Subcutaneous adipose tissue (tissue), 4 donors: ENCODE measurements around the gene RASGRP3. TPM values are rescaled to one million over a fixed set of nuclear protein-coding genes. Genes with fewer than 3 reads are reported as not detected.

ENCODE experiments used
- total RNA-seq, 4 donors: library from RNA; depleted of rRNA; stranded (reverse); fragments of >200 nt; gene quantifications; one replicate each; pipeline ENCODE4 v1.1.0, GENCODE V29; 2016
- TF ChIP-seq, protein P1 (sequence below): fragments of 450-650 bp; IDR thresholded peaks from one replicate; pipeline ENCODE4 v1.5.1; 2016; ENCODE audit warnings: low read depth, mild to moderate bottlenecking, control low read depth, antibody characterized with exemption, moderate library complexity

Gene RASGRP3
- total RNA-seq, 4 donors from 2014 or later: 9.5 to 63.9 (median 33.2) TPM

DNA sequence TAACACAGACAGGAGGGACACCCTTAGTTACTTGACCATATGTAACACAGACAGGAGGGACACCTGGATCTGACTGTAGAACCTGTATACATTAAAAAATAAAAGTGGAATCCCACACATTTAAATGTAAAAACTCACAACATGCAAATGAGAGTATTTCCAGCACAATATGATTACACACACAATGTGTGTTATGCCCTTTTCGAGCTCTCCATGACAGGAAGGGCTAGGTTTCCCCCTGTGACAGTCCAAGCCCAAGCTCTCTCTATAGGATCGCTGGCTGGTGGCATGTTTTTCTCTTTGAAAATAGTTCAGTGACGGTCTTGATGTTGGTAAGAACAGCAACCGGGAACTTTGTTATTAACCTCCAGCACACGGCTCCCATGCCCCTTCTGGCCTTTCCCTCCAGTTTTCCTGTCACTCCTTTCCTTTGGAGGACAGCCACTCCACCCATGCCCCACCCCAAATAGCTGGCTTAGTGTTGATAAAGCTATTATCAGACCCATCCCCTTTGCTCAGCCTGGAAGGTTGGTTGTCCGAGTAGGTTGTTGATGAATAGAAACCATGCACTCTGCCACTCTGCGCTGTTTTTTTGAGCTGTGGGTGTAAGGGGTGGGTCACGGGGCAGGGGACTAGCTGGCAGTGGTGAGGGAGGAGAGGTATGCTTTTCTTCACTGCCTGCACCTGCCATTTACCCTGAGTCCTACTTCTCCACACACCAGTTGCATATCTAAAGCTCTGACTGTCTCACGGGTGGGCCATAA lies 2.7 kb downstream of the RASGRP3 start:
- TF ChIP-seq, protein P1, sequence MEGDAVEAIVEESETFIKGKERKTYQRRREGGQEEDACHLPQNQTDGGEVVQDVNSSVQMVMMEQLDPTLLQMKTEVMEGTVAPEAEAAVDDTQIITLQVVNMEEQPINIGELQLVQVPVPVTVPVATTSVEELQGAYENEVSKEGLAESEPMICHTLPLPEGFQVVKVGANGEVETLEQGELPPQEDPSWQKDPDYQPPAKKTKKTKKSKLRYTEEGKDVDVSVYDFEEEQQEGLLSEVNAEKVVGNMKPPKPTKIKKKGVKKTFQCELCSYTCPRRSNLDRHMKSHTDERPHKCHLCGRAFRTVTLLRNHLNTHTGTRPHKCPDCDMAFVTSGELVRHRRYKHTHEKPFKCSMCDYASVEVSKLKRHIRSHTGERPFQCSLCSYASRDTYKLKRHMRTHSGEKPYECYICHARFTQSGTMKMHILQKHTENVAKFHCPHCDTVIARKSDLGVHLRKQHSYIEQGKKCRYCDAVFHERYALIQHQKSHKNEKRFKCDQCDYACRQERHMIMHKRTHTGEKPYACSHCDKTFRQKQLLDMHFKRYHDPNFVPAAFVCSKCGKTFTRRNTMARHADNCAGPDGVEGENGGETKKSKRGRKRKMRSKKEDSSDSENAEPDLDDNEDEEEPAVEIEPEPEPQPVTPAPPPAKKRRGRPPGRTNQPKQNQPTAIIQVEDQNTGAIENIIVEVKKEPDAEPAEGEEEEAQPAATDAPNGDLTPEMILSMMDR: no peak

DNA sequence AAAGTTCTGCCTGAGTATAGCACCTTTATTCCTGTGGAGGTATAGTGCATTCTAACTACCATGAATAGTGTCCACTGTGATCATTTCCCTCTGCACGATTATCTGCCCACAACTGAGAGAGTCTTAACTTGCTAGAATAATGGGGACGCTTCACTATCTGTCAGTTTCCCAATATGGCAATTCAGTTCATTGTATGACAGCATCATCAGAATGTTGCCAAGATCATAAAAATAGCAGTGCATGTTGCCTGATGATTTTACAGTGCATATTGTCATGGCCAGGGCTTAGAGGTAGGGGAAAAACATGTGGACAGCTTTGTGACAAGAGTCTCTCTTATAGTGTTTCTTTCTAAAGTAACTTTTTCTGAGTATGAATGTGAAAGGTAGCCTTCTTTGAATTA lies 6.1 kb downstream of the RASGRP3 start:
- TF ChIP-seq, protein P1: no peak

DNA sequence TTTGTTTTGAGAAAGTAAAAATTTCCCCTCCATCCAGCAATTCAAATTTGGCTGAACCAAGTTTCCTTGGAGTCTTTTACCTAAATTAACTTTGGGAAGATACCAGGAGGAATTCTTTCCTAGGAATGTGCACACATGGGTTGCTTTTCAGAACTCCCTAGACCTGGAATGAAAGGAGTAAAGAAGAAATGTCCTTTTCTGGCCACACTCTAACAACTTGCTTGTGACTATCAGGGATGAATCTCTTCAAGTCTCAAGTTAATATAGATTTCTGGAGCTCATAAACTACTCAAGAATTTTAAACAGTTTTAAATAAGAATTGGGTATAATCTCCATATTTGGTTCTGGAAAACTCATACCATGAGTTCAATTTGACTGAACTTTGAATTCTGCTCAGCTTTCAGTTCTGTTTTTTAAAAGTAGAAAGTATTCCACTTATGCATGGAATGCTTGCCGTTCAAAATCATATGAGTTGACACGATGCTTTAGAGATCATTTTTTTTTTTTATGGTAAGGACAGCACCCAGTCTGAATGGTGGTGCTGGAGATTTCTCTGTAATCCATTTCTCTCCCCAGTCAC lies 7.7 kb downstream of the RASGRP3 start:
- TF ChIP-seq, protein P1: no peak

DNA sequence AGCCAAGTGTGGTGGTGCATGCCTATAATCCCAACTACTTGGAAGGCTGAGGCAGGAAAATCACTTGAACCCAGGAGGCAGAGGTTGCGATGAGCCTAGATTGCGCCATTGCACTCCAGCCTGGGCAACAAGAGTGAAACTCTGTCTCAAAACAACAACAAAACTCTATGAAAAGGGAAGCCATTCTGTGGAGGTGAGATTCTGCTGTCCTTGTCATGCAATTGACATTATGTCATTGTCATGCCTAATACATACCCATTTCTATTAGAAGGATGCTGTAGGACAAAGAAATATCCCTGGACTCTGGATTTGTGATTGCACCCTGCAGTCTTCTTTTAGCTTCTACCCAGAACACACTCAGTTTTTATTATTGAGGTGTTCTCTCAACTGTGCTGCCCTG lies 8.6 kb downstream of the RASGRP3 start:
- TF ChIP-seq, protein P1: no peak

DNA sequence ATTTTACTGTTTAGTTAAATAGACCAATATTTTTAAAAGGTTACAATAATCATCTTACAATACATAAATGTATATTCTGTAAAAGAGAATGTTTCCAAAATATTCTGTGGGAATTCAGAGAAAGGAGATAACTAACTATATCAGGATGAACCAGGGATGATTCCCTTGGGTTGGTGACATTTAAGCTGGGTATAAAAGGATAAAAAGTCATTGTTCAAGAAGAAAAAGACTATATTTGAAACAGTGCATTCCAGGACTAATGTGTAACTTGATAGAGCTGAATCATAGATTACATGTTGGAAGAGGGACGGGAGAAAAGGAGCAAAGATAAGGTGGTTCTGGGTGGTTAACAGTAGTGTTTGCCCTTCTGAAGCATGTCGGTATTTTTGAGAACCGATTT lies 10.1 kb downstream of the RASGRP3 start:
- TF ChIP-seq, protein P1: no peak

DNA sequence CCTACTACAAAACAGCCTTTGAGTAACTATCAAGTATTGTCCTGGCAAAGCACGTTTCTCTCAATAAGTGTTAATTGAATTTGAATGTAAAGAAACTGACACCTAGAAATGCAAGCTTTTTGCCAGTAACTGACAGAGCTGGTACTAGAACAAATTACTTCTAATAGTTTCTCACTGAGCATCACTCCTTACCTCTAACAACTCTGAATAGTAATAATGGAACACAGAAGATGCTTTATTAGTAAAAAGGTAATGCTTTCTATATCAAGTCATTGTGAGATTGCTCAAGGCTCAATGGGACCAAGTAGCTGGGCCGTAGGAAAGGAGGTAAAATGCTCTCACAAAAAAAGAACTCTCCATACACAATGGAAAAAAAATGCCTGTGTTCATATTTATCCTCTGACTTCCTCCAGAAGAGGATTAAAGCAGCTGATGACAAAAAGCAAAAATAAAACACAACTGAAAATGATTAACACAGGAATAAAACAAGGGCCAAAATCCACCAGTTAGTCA lies 11.8 kb downstream of the RASGRP3 start:
- TF ChIP-seq, protein P1: no peak

DNA sequence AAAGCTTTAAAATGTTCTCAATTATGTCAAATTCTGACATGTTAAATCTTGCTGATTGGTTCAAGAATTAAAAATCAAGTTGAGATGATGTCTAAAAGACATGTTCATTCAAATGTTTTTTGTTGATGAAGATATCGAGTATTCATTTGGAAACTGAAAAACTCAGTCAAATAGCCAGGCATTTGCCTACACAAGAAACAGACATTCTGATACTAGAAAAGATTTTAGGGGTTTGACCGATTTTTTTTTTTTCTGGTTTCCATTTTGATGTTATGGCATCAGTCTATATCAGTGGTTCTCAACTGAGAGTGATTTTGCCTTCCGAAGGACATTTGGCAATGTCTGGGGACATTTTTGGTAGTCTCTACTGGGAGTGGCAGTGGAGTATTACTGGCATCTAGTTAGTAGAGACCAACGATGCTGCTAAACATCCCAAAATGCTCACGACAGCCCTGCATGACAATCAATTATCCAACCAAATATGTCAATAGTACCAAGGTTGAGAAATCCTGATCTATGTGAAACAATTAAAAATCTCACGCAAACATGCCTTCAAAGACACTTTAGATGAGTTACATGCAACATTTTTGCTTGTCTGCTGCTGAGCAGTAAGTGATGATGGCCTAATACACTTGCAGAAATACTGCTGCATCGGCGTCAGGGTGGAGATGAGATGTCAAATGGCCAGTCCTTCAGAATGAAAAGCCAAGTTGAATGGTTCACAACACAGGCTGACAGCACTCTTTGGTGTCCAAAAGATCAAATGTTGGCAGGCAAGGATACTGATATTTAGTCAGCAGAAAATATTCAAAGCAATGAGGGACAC lies 12.5 kb downstream of the RASGRP3 start:
- TF ChIP-seq, protein P1: no peak
